Uterus (tissue), 4 donors: ENCODE data around the gene SLC2A6. TPM values are rescaled to one million over a fixed set of nuclear protein-coding genes. Genes with fewer than 3 reads are reported as not detected.

Experiments
- DNase-seq, 2 donors: peaks; one replicate each; pipeline ENCODE4 v3.0.0-alpha.2; 2019 to 2020
- H3K27ac ChIP-seq, 2 donors: fragments of 200-600 bp; sonication (generic); 1 replicate in 1 of 2; 2 replicates in 1 of 2; pipeline ENCODE4 v1.5.1; 2016 to 2018
- H3K27me3 ChIP-seq, 2 donors: fragments of 200-600 bp; sonication (generic); one replicate each; pipeline ENCODE4 v1.5.1; 2018 to 2019; ENCODE audit warnings: control low read depth in 1 of 2
- H3K36me3 ChIP-seq, 2 donors: fragments of 200-600 bp; sonication (generic); one replicate each; pipeline ENCODE4 v1.5.1; 2019; ENCODE audit warnings: control low read depth in 1 of 2
- H3K4me1 ChIP-seq, 2 donors: fragments of 200-600 bp; sonication (generic); one replicate each; pipeline ENCODE4 v1.5.1; 2018 to 2019; ENCODE audit warnings: control low read depth in 1 of 2
- H3K4me3 ChIP-seq, 2 donors: fragments of 200-600 bp; sonication (generic); 1 replicate in 1 of 2; 2 replicates in 1 of 2; pipeline ENCODE4 v1.5.1; 2018 to 2019; ENCODE audit warnings: mild to moderate bottlenecking in 1 of 2
- H3K9me3 ChIP-seq, 2 donors: fragments of 200-600 bp; sonication (generic); one replicate each; pipeline ENCODE4 v1.5.1; 2019; ENCODE audit warnings: control low read depth in 1 of 2
- CTCF ChIP-seq, 4 experiments: fragments of 200-600 bp in 2 of 4; fragments of 450-650 bp in 2 of 4; sonication (generic) in 2 of 4; IDR thresholded peaks; one replicate each; pipeline ENCODE4 v1.5.1; 2016 to 2019; ENCODE audit warnings: antibody characterized with exemption in 4 of 4, mild to moderate bottlenecking in 2 of 4, moderate library complexity in 1 of 4
- POLR2A ChIP-seq, 2 donors: fragments of 450-650 bp; IDR thresholded peaks; one replicate each; pipeline ENCODE4 v1.6.1; 2016; ENCODE audit warnings: antibody characterized with exemption in 2 of 2, mild to moderate bottlenecking in 1 of 2, moderate library complexity in 1 of 2
- intact Hi-C: fragments of 100-400 bp; cut with DNase I; formaldehyde crosslinking; loops from one replicate; pipeline ENCODE4 v1.15.1; 2023; ENCODE audit warnings: low total_unique reads
- total RNA-seq, 4 donors: library from RNA; depleted of rRNA in 3 of 4; stranded (reverse); fragments of >200 nt in 3 of 4; gene quantifications; one replicate each; pipeline versions ENCODE4 v1.1.0 to v1.2.4, GENCODE V29; 2014 to 2023
- donor health status: DM: yes; HTN: yes; CAD: no.

SLC2A6 gene
- total RNA-seq, 4 donors from 2014 or later = 0.26 to 11.5 (median 2.1) TPM

GRCh38 chr9:133502112-133502511, 23.2 kb upstream of the SLC2A6 start:
- Histone ChIP-seq H3K4me3 (no peak overlapping the region), H3K4me1 (peaks cover 0 to 12% of the 10 kb centered on the region in 2 donors), H3K9me3 (peaks cover 0 to 12% of the 10 kb centered on the region in 2 donors), H3K36me3 (no peaks in the 10 kb centered on the region), H3K27ac (no peak overlapping the region), H3K27me3 (no peaks in the 10 kb centered on the region)
- TF ChIP-seq POLR2A (IDR thresholded peaks at IDR 0.05) = no peak
- TF ChIP-seq CTCF (IDR thresholded peaks at IDR 0.05) = no peak
- no peak for DNase-seq
- intact Hi-C loops = no loop called here

GRCh38 chr9:133499892-133500270, 21.0 kb upstream of the SLC2A6 start:
- no peak overlapping the region for H3K4me3 ChIP-seq
- peaks cover 0 to 12% of the 10 kb centered on the region in 2 donors for H3K9me3 ChIP-seq
- intact Hi-C loops = no loop called here
- no peak overlapping the region for H3K27ac ChIP-seq
- no peaks in the 10 kb centered on the region for H3K36me3 ChIP-seq
- H3K4me1 ChIP-seq = no peaks in the 10 kb centered on the region
- H3K27me3 ChIP-seq = no peaks in the 10 kb centered on the region
- no peak for DNase-seq
- TF ChIP-seq POLR2A (IDR thresholded peaks at IDR 0.05) (no peak), CTCF (IDR thresholded peaks at IDR 0.05) (no peak)

- Histone ChIP-seq H3K4me1 (no peaks in the 10 kb centered on the region), H3K27ac (no peak overlapping the region), H3K9me3 (peaks cover 0 to 12% of the 10 kb centered on the region in 2 donors), H3K36me3 (no peaks in the 10 kb centered on the region), H3K27me3 (no peaks in the 10 kb centered on the region), H3K4me3 (no peak overlapping the region)
- TF ChIP-seq POLR2A (IDR thresholded peaks at IDR 0.05) (no peak), CTCF (IDR thresholded peaks at IDR 0.05) (no peak)
- no peak for DNase-seq
- intact Hi-C loops = no loop called here
Observed at GRCh38 chr9:133499132-133499891, 20.4 kb upstream of the SLC2A6 start.

- H3K27ac ChIP-seq = no peak overlapping the region
- H3K36me3 ChIP-seq = no peaks in the 10 kb centered on the region
- H3K27me3 ChIP-seq = no peaks in the 10 kb centered on the region
- peaks cover 0 to 4% of the 10 kb centered on the region in 2 donors for H3K9me3 ChIP-seq
- intact Hi-C loops = no loop called here
- no peak for TF ChIP-seq POLR2A (IDR thresholded peaks at IDR 0.05)
- no peak for TF ChIP-seq CTCF (IDR thresholded peaks at IDR 0.05)
- DNase-seq = no peak
- H3K4me1 ChIP-seq = no peaks in the 10 kb centered on the region
- H3K4me3 ChIP-seq = no peak overlapping the region
Observed at GRCh38 chr9:133496861-133497842, 18.3 kb upstream of the SLC2A6 start.
